GM18505 (cell line): Measurements from ENCODE around the gene ERBIN.
"Not testable (repeated sequence)": the region's sequence is repeated elsewhere in the genome, so short reads cannot be mapped to it uniquely, and the experiment has no call there.

Experiments
- ATAC-seq: cut with Tn5 transposase; IDR thresholded peaks from one replicate; pipeline ENCODE4 v1.9.1; 2021; ENCODE audit not compliant: unreplicated experiment
- POLR2A ChIP-seq: IDR thresholded peaks from 4 replicates; pipeline ENCODE4 v1.6.1; 2011; ENCODE audit warnings: borderline replicate concordance; ENCODE audit not compliant: insufficient read depth, insufficient read length; ENCODE audit errors: extremely low read depth

The ERBIN gene

GRCh38 chr5:65926276-65926783 is at the start of gene ERBIN:
ERBIN (plus strand) TSS chr5:65926575; CDS start chr5:65992719, 66,144 bp downstream.
- TF ChIP-seq POLR2A = peak; percentile 49
- ATAC-seq = peak; percentile 32

GRCh38 chr5:65876970-65877369 is 49.4 kb upstream of the ERBIN start:
- TF ChIP-seq POLR2A = no peak
- ATAC-seq = no peak

GRCh38 chr5:65879668-65880256 is 46.6 kb upstream of the ERBIN start:
- ATAC-seq = not testable (repeated sequence)

GRCh38 chr5:65880496-65881072 is 45.8 kb upstream of the ERBIN start:
- no peak for TF ChIP-seq POLR2A
- no peak for ATAC-seq

- no peak for ATAC-seq
These were observed 44.1 kb upstream of the ERBIN start for GRCh38 chr5:65882278-65882677.

GRCh38 chr5:65883461-65883860 is 42.9 kb upstream of the ERBIN start:
- TF ChIP-seq POLR2A = no peak
- no peak for ATAC-seq

More at GRCh38 chr5:65882278-65882677, 44.1 kb upstream of the ERBIN start:
- no peak for TF ChIP-seq POLR2A

GRCh38 chr5:65886387-65886786 is 40.0 kb upstream of the ERBIN start:
- ATAC-seq = no peak
- TF ChIP-seq POLR2A = no peak

- ATAC-seq = not testable (repeated sequence)
These were observed 34.4 kb upstream of the ERBIN start for GRCh38 chr5:65892024-65892423.

- no peak for TF ChIP-seq POLR2A
- ATAC-seq = no peak
These were observed 33.6 kb upstream of the ERBIN start for GRCh38 chr5:65892801-65893200.

- no peak for ATAC-seq
- TF ChIP-seq POLR2A = no peak
These were observed 32.5 kb upstream of the ERBIN start for GRCh38 chr5:65893749-65894430.

GRCh38 chr5:65895891-65896290 is 30.5 kb upstream of the ERBIN start:
- ATAC-seq = no peak
- TF ChIP-seq POLR2A = no peak

GRCh38 chr5:65900746-65901145 is 25.6 kb upstream of the ERBIN start:
- no peak for TF ChIP-seq POLR2A
- ATAC-seq = no peak

- TF ChIP-seq POLR2A = no peak
- no peak for ATAC-seq
These were observed 24.3 kb upstream of the ERBIN start for GRCh38 chr5:65902104-65902503.

- no peak for ATAC-seq
- TF ChIP-seq POLR2A = no peak
These were observed 22.8 kb upstream of the ERBIN start for GRCh38 chr5:65903581-65903980.

- no peak for ATAC-seq
- no peak for TF ChIP-seq POLR2A
These were observed 20.1 kb upstream of the ERBIN start for GRCh38 chr5:65906256-65906655.

- no peak for ATAC-seq
- no peak for TF ChIP-seq POLR2A
These were observed 19.2 kb upstream of the ERBIN start for GRCh38 chr5:65907135-65907534.
